OCI-LY7 (cell line): ENCODE data around the gene MTG2. TPM values are rescaled to one million over a fixed set of nuclear protein-coding genes. Genes with fewer than 3 reads are reported as not detected.

Source experiments
- BruUV-seq: library from RNA; stranded (reverse); fragments of 400-500 nt; replicated peaks from 2 replicates; lab custom pipeline; 2021; lab: Mats Ljungman, UMichigan
- CTCF ChIA-PET: fragments of 300-600 bp; sonication (Branson Sonifier 250); formaldehyde crosslinking; loops from one replicate; lab custom pipeline; 2022; ENCODE audit warnings: antibody characterized with exemption; ENCODE audit not compliant: unreplicated experiment; lab: Charles Lee
- POLR2A ChIA-PET: fragments of 300-600 bp; sonication (Branson Sonifier 250); formaldehyde crosslinking; loops from one replicate; lab custom pipeline; 2022; ENCODE audit warnings: antibody characterized with exemption; lab: Charles Lee
- DNase-seq: peaks from one replicate; pipeline ENCODE4 v3.0.0-alpha.2; 2015; ENCODE audit warnings: low spot score
- H2AFZ ChIP-seq: fragments of 200-600 bp; sonication (generic), shearing (Covaris generic); 2 replicates; pipeline ENCODE4 v1.6.1; 2014; ENCODE audit warnings: mild to moderate bottlenecking, antibody characterized with exemption, low read length, moderate library complexity
- H3K27ac ChIP-seq: fragments of 200-600 bp; sonication (generic); 2 replicates; pipeline ENCODE4 v1.5.1; 2014; ENCODE audit warnings: mixed run types, low read depth, mild to moderate bottlenecking, moderate library complexity, low read length, inconsistent platforms; ENCODE audit not compliant: poor library complexity, severe bottlenecking
- H3K36me3 ChIP-seq: fragments of 200-600 bp; sonication (generic); 2 replicates; pipeline ENCODE4 v1.6.1; 2014; ENCODE audit warnings: mild to moderate bottlenecking, antibody characterized with exemption, low read length, moderate library complexity, mixed read lengths; ENCODE audit not compliant: insufficient read depth
- H3K4me1 ChIP-seq: fragments of 200-600 bp; sonication (generic); 2 replicates; pipeline ENCODE4 v1.5.1; 2014; ENCODE audit warnings: mild to moderate bottlenecking, low read length; ENCODE audit not compliant: insufficient read depth, poor library complexity, severe bottlenecking
- H3K4me2 ChIP-seq: fragments of 200-600 bp; sonication (generic); 2 replicates; pipeline ENCODE4 v1.6.1; 2014; ENCODE audit warnings: mild to moderate bottlenecking, low read length
- H3K4me3 ChIP-seq: fragments of 200-600 bp; sonication (generic); 2 replicates; pipeline ENCODE4 v1.5.1; 2014; ENCODE audit warnings: mild to moderate bottlenecking, low read depth, low read length; ENCODE audit not compliant: poor library complexity, severe bottlenecking
- H3K79me2 ChIP-seq: fragments of 200-600 bp; sonication (generic); 2 replicates; pipeline ENCODE4 v1.6.1; 2016; ENCODE audit warnings: low read depth, mild to moderate bottlenecking, low read length, moderate library complexity, mixed read lengths; ENCODE audit not compliant: insufficient read depth
- H3K9me2 ChIP-seq: fragments of 200-600 bp; sonication (generic); 2 replicates; pipeline ENCODE4 v1.6.1; 2016; ENCODE audit warnings: mild to moderate bottlenecking, low read length, mixed read lengths; ENCODE audit not compliant: insufficient read depth
- H3K9me3 ChIP-seq: fragments of 200-600 bp; sonication (generic); 2 replicates; pipeline ENCODE4 v1.6.1; 2014; ENCODE audit warnings: mild to moderate bottlenecking, mixed run types, low read length, mixed read lengths
- H4K20me1 ChIP-seq: fragments of 200-600 bp; sonication (generic); 2 replicates; pipeline ENCODE4 v1.6.1; 2014; ENCODE audit warnings: mild to moderate bottlenecking, antibody characterized with exemption, low read length, moderate library complexity, mixed read lengths; ENCODE audit not compliant: insufficient read depth
- EZH2phosphoT487 ChIP-seq: fragments of 200-600 bp; sonication (generic); IDR thresholded peaks from 2 replicates; pipeline ENCODE4 v1.6.1; 2018; ENCODE audit warnings: low read depth, borderline replicate concordance, mild to moderate bottlenecking, mixed run types, antibody characterized with exemption, low read length, moderate library complexity, mixed read lengths
- intact Hi-C: fragments of 100-400 bp; cut with micrococcal nuclease; formaldehyde crosslinking; loops from one replicate; pipeline ENCODE4 v1.10.0; 2022; ENCODE audit not compliant: unreplicated experiment
- total RNA-seq, 2 experiments: library from RNA; depleted of rRNA in 1 of 2; stranded (reverse); fragments of >200 nt in 1 of 2; shearing (Covaris generic) in 1 of 2; gene quantifications; 2 replicates each; pipeline ENCODE4 v1.2.3, GENCODE V29; 2014 to 2022
- TF ChIP-seq, protein P1 (sequence below): fragments of 200-600 bp; sonication (generic); conservative IDR thresholded peaks from 2 replicates; pipeline ENCODE4 v1.5.1; 2014; ENCODE audit warnings: mild to moderate bottlenecking, antibody characterized with exemption, low read length, moderate library complexity, mixed read lengths

Gene MTG2
- total RNA-seq, 2 experiments from 2014 or later: 24.1 to 37.5 TPM

DNA sequence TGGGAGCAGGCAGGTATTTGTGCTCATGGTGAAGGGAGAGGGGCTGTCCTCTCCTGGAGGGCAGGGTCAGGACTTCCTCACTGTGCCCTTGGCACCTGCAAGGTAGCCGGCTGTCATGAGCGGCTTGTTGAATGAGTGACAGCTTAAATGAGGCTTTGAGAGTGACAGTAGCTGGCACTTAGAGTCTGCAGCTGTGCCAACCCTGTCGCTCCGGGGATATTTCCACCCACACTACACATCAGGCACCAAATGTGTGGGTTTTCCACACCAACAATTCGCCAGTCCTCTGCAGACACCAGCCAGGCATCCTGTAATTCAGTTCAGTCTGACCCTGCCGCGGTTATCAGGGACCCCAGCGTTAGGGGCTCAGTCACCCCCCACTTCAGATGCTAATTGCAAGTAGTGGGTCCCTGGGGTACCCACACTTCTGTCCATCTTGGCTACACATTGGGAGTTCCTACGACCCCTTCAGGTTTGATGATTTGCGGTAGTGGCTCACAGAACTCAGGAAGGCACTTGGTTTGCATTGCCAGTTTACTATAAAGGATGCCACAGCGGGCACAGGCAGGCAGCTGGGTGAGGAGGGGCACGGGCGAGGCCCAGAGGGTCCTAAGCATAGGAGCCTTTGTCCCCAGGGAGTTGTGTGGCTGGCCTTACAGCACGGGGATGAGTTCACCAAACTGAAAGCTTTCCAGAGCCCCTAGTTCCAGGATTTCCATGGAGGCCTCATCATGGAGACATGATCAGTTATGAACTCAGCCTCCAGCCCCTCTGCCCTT, 9.1 kb downstream of the MTG2 start:
- TF ChIP-seq, protein P1, sequence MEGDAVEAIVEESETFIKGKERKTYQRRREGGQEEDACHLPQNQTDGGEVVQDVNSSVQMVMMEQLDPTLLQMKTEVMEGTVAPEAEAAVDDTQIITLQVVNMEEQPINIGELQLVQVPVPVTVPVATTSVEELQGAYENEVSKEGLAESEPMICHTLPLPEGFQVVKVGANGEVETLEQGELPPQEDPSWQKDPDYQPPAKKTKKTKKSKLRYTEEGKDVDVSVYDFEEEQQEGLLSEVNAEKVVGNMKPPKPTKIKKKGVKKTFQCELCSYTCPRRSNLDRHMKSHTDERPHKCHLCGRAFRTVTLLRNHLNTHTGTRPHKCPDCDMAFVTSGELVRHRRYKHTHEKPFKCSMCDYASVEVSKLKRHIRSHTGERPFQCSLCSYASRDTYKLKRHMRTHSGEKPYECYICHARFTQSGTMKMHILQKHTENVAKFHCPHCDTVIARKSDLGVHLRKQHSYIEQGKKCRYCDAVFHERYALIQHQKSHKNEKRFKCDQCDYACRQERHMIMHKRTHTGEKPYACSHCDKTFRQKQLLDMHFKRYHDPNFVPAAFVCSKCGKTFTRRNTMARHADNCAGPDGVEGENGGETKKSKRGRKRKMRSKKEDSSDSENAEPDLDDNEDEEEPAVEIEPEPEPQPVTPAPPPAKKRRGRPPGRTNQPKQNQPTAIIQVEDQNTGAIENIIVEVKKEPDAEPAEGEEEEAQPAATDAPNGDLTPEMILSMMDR: no peak
- no peak for TF ChIP-seq EZH2phosphoT487
- Histone ChIP-seq H2AFZ (no peak overlapping the region), H4K20me1 (no peaks in the 10 kb centered on the region), H3K4me1 (peaks cover 23% of the 10 kb centered on the region), H3K9me3 (no peaks in the 10 kb centered on the region), H3K79me2 (peaks cover 22% of the 10 kb centered on the region), H3K27ac (no peak overlapping the region), H3K4me3 (no peak overlapping the region), H3K9me2 (no peaks in the 10 kb centered on the region), H3K4me2 (no peak overlapping the region), H3K36me3 (peaks cover 35% of the 10 kb centered on the region)
- DNase-seq: no peak
- intact Hi-C loops: no loop called here
- POLR2A ChIA-PET: interaction anchor here (0.6 kb wide), 1 partner anchor 110 kb away, joined by 3 read pairs; no protein-coding TSS in a partner anchor
- CTCF ChIA-PET: no interaction called here
- BruUV-seq: no TSS peak

DNA sequence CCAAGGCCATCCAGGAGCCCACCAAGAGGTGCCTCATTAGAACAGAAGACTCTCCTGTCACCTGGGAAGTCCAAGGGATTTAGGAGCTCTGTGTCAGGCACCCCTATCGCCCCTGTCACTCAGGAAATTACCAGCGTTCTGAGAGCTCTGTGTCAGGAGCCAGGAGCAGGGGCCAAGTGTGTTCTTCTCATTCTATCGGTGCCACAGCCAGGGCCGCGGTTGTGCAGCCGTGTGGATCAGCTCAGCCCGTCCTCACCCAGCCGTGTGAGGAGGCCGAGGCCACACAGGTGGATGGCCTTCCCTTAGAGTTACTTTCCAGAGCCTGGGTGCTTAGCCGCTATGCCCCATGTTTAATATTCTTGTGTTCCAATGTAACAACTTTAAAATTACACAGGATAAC, 9.8 kb downstream of the MTG2 start:
- BruUV-seq: no TSS peak
- H3K4me2 ChIP-seq: no peak overlapping the region
- intact Hi-C loops: no loop called here
- H3K4me3 ChIP-seq: no peak overlapping the region
- peaks cover 23% of the 10 kb centered on the region for H3K4me1 ChIP-seq
- peaks cover 41% of the 10 kb centered on the region for H3K36me3 ChIP-seq
- H3K9me2 ChIP-seq: no peaks in the 10 kb centered on the region
- POLR2A ChIA-PET: no interaction called here
- CTCF ChIA-PET: no interaction called here
- peaks cover 16% of the 10 kb centered on the region for H3K79me2 ChIP-seq
- DNase-seq: no peak
- no peak overlapping the region for H3K27ac ChIP-seq
- TF ChIP-seq EZH2phosphoT487: no peak
- TF ChIP-seq, protein P1: no peak
- H4K20me1 ChIP-seq: no peaks in the 10 kb centered on the region
- no peaks in the 10 kb centered on the region for H3K9me3 ChIP-seq
- H2AFZ ChIP-seq: no peak overlapping the region
